ENCODE measurements around the gene SLC16A5.
A peak's percentile ranks its signal among the peaks of the same experiment; 100 is the strongest.

Gene SLC16A5

GRCh38 chr17:75098861-75099260 lies 11.1 kb downstream of the SLC16A5 start:
- Histone ChIP-seq H3K27ac (ENCODE audit: low read depth, low read length) (no peak overlapping the region), H2BK5ac (ENCODE audit: low read length) (no peak overlapping the region), H3K4ac (ENCODE audit: low read depth, low read length) (no peak overlapping the region), H4K5ac (ENCODE audit: low read length) (no peak overlapping the region), H4K8ac (ENCODE audit: low read depth, low read length) (no peak overlapping the region), H3K79me2 (ENCODE audit: control insufficient read depth, insufficient read depth, low read length) (no peaks in the 10 kb centered on the region), H3K36me3 (ENCODE audit: control insufficient read depth, insufficient read depth, low read length) (peaks cover 9% of the 10 kb centered on the region), H3K4me2 (ENCODE audit: low read length) (no peak overlapping the region), H3K4me3 (ENCODE audit: low read length) (no peak overlapping the region), H2BK120ac (ENCODE audit: low read depth, low read length) (no peak overlapping the region), H3K4me1 (ENCODE audit: control insufficient read depth, low read depth, low read length) (no peaks in the 10 kb centered on the region), H3K27me3 (ENCODE audit: insufficient read depth, low read length, poor library complexity) (no peaks in the 10 kb centered on the region), H2BK15ac (replicated peaks; ENCODE audit: low read depth) (no peak overlapping the region), H3K9ac (ENCODE audit: low read length) (no peak overlapping the region), H2AK5ac (ENCODE audit: low read length) (no peak overlapping the region), H3K23ac (ENCODE audit: low read length) (no peak overlapping the region), H3K79me1 (ENCODE audit: low read length) (no peaks in the 10 kb centered on the region), H3K56ac (ENCODE audit: low read length) (no peak overlapping the region), H3K18ac (ENCODE audit: low read length) (no peak overlapping the region)
- no CpG with 5 or more reads among the region's 7 CpGs for WGBS (ENCODE audit: extremely low coverage, insufficient coverage, low lambda C conversion rate)
- no peak for DNase-seq

DNA sequence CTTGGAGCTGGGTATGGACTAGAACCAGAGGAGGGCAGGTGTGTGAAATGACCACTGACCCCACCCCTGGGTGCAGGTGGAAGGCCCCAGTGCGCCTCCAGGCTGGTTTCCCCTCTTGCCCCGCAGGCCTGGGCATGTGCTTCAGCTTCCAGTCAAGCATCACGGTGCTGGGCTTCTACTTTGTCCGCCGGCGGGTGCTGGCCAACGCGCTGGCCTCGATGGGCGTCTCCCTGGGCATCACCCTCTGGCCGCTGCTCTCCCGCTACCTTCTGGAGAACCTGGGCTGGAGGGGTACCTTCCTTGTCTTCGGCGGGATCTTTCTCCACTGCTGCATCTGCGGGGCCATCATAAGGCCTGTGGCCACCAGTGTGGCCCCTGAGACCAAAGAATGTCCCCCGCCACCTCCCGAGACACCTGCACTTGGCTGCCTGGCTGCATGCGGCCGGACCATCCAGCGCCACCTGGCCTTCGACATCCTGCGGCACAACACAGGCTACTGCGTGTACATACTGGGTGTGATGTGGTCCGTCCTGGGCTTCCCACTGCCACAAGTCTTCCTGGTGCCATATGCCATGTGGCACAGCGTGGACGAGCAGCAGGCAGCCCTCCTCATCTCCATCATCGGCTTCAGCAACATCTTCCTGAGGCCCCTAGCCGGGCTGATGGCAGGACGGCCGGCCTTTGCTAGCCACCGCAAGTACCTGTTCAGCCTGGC lies 12.3 kb downstream of the SLC16A5 start:
- no peak overlapping the region for H3K56ac ChIP-seq (ENCODE audit: low read length)
- no peaks in the 10 kb centered on the region for H3K27me3 ChIP-seq (ENCODE audit: insufficient read depth, low read length, poor library complexity)
- peaks cover 2% of the 10 kb centered on the region for H3K4me1 ChIP-seq (ENCODE audit: control insufficient read depth, low read depth, low read length)
- no peaks in the 10 kb centered on the region for H3K79me2 ChIP-seq (ENCODE audit: control insufficient read depth, insufficient read depth, low read length)
- H2BK5ac ChIP-seq (ENCODE audit: low read length): no peak overlapping the region
- H3K36me3 ChIP-seq (ENCODE audit: control insufficient read depth, insufficient read depth, low read length): peaks cover 11% of the 10 kb centered on the region
- H3K4ac ChIP-seq (ENCODE audit: low read depth, low read length): no peak overlapping the region
- no peak overlapping the region for H3K23ac ChIP-seq (ENCODE audit: low read length)
- H4K5ac ChIP-seq (ENCODE audit: low read length): no peak overlapping the region
- H3K79me1 ChIP-seq (ENCODE audit: low read length): no peaks in the 10 kb centered on the region
- no peak overlapping the region for H2BK120ac ChIP-seq (ENCODE audit: low read depth, low read length)
- DNase-seq: no peak
- H3K27ac ChIP-seq (ENCODE audit: low read depth, low read length): no peak overlapping the region
- H2BK15ac ChIP-seq (replicated peaks; ENCODE audit: low read depth): no peak overlapping the region
- H3K4me3 ChIP-seq (ENCODE audit: low read length): no peak overlapping the region
- H2AK5ac ChIP-seq (ENCODE audit: low read length): no peak overlapping the region
- H4K8ac ChIP-seq (ENCODE audit: low read depth, low read length): no peak overlapping the region
- H3K4me2 ChIP-seq (ENCODE audit: low read length): no peak overlapping the region
- H3K9ac ChIP-seq (ENCODE audit: low read length): no peak overlapping the region
- WGBS (ENCODE audit: extremely low coverage, insufficient coverage, low lambda C conversion rate): no CpG with 5 or more reads among the region's 31 CpGs
- H3K18ac ChIP-seq (ENCODE audit: low read length): no peak overlapping the region

DNA sequence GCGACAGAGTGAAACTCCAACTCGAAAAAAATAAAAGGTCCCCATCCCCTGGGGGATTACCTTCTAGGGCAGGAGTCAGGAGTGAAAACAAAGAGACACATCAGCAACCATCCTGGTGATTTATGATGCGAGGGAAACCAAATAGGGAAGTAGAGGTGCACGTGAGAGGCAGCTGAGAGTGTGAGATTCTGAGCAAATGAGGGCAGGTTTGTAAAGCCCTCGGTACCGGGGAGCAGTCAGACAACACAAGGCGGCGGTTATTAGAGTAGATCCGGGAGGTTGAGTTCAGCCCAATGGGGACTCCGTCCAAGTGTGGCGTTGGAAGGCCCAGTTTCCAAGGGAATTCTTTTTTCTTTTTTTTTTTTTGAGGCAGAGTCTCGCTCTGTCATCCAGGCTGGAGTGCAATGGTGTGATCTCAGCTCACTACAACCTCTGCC lies 14.6 kb downstream of the SLC16A5 start:
- Histone ChIP-seq H2BK15ac (replicated peaks; ENCODE audit: low read depth) (no peak overlapping the region), H3K79me1 (ENCODE audit: low read length) (no peaks in the 10 kb centered on the region), H2BK120ac (ENCODE audit: low read depth, low read length) (no peak overlapping the region), H3K23ac (ENCODE audit: low read length) (no peak overlapping the region), H4K8ac (ENCODE audit: low read depth, low read length) (no peak overlapping the region), H3K18ac (ENCODE audit: low read length) (no peak overlapping the region), H3K4me2 (ENCODE audit: low read length) (no peak overlapping the region), H3K79me2 (ENCODE audit: control insufficient read depth, insufficient read depth, low read length) (no peaks in the 10 kb centered on the region), H3K56ac (ENCODE audit: low read length) (no peak overlapping the region), H3K9ac (ENCODE audit: low read length) (no peak overlapping the region), H2BK5ac (ENCODE audit: low read length) (no peak overlapping the region), H3K27ac (ENCODE audit: low read depth, low read length) (no peak overlapping the region), H3K4me3 (ENCODE audit: low read length) (no peak overlapping the region), H3K4ac (ENCODE audit: low read depth, low read length) (no peak overlapping the region), H3K4me1 (ENCODE audit: control insufficient read depth, low read depth, low read length) (peaks cover 4% of the 10 kb centered on the region), H3K36me3 (ENCODE audit: control insufficient read depth, insufficient read depth, low read length) (peaks cover 13% of the 10 kb centered on the region), H2AK5ac (ENCODE audit: low read length) (no peak overlapping the region), H3K27me3 (ENCODE audit: insufficient read depth, low read length, poor library complexity) (no peaks in the 10 kb centered on the region), H4K5ac (ENCODE audit: low read length) (no peak overlapping the region)
- DNase-seq: no peak
- WGBS (ENCODE audit: extremely low coverage, insufficient coverage, low lambda C conversion rate): no CpG with 5 or more reads among the region's 12 CpGs

DNA sequence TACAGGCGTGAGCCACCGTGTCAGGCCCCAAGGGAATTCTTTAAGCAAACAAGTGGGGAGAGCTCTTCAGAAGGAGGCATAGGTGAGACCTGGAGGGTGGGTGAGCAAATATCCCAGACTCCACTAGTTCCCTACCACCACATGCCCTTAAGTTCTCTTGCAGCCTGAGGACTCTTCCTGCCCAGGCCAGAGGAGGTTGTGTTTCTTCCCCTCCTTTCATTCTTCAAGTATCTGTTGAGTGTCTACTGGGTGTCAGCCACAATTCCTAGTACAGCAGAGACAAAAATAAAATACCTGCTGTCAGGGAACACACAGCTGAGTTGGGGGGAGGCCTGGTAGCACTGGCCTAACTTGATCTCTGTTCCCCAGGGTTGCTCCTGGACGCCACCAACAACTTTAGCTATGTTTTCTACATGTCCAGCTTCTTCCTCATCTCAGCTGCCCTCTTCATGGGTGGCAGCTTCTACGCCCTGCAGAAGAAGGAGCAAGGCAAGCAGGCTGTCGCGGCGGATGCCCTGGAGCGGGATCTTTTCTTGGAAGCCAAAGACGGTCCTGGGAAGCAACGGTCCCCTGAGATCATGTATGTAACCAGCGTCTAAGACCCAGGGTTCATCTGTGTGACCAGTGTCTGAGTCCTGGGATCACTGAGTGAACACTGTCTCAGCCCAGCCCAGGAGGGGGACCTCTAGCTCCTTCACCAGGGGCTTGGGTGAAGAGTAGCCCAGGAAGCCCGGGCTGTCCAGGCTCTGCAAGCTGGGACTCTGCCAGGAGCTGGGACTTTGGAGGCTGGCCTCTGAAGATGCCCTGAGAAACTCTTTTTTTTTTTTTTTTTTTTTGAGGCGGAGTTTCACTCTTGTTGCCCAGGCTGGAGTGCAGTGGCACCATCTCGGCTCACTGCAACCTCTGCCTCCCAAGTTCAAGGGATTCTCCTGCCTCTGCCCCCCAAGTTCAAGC lies 16.1 kb downstream of the SLC16A5 start:
- Histone ChIP-seq H3K4me3 (ENCODE audit: low read length) (no peak overlapping the region), H3K36me3 (ENCODE audit: control insufficient read depth, insufficient read depth, low read length) (peaks cover 12% of the 10 kb centered on the region), H3K18ac (ENCODE audit: low read length) (no peak overlapping the region), H4K8ac (ENCODE audit: low read depth, low read length) (no peak overlapping the region), H3K4me2 (ENCODE audit: low read length) (no peak overlapping the region), H3K27ac (ENCODE audit: low read depth, low read length) (no peak overlapping the region), H3K56ac (ENCODE audit: low read length) (peak overlapping the region; percentile 5), H3K79me1 (ENCODE audit: low read length) (no peaks in the 10 kb centered on the region), H3K4me1 (ENCODE audit: control insufficient read depth, low read depth, low read length) (peaks cover 4% of the 10 kb centered on the region), H2BK120ac (ENCODE audit: low read depth, low read length) (no peak overlapping the region), H4K5ac (ENCODE audit: low read length) (no peak overlapping the region), H2BK5ac (ENCODE audit: low read length) (no peak overlapping the region), H3K27me3 (ENCODE audit: insufficient read depth, low read length, poor library complexity) (no peaks in the 10 kb centered on the region), H2AK5ac (ENCODE audit: low read length) (no peak overlapping the region), H3K79me2 (ENCODE audit: control insufficient read depth, insufficient read depth, low read length) (no peaks in the 10 kb centered on the region), H3K23ac (ENCODE audit: low read length) (no peak overlapping the region), H3K9ac (ENCODE audit: low read length) (no peak overlapping the region), H3K4ac (ENCODE audit: low read depth, low read length) (no peak overlapping the region), H2BK15ac (replicated peaks; ENCODE audit: low read depth) (no peak overlapping the region)
- DNase-seq: no peak
- WGBS (ENCODE audit: extremely low coverage, insufficient coverage, low lambda C conversion rate): no CpG with 5 or more reads among the region's 14 CpGs

- H4K8ac ChIP-seq (ENCODE audit: low read depth, low read length): no peak overlapping the region
- no peaks in the 10 kb centered on the region for H3K79me2 ChIP-seq (ENCODE audit: control insufficient read depth, insufficient read depth, low read length)
- H2AK5ac ChIP-seq (ENCODE audit: low read length): no peak overlapping the region
- H3K23ac ChIP-seq (ENCODE audit: low read length): no peak overlapping the region
- no CpG with 5 or more reads among the region's 20 CpGs for WGBS (ENCODE audit: extremely low coverage, insufficient coverage, low lambda C conversion rate)
- DNase-seq: peak; percentile 94
- H3K4me2 ChIP-seq (ENCODE audit: low read length): no peak overlapping the region
- peak overlapping the region; percentile 17 for H2BK5ac ChIP-seq (ENCODE audit: low read length)
- H3K9ac ChIP-seq (ENCODE audit: low read length): no peak overlapping the region
- H3K18ac ChIP-seq (ENCODE audit: low read length): no peak overlapping the region
- H3K4me1 ChIP-seq (ENCODE audit: control insufficient read depth, low read depth, low read length): peaks cover 4% of the 10 kb centered on the region
- H2BK15ac ChIP-seq (replicated peaks; ENCODE audit: low read depth): no peak overlapping the region
- H3K27ac ChIP-seq (ENCODE audit: low read depth, low read length): peak overlapping the region; percentile 68
- no peak overlapping the region for H3K4me3 ChIP-seq (ENCODE audit: low read length)
- no peaks in the 10 kb centered on the region for H3K79me1 ChIP-seq (ENCODE audit: low read length)
- H4K5ac ChIP-seq (ENCODE audit: low read length): no peak overlapping the region
- no peak overlapping the region for H3K4ac ChIP-seq (ENCODE audit: low read depth, low read length)
- H3K56ac ChIP-seq (ENCODE audit: low read length): peak overlapping the region; percentile 81
- peaks cover 8% of the 10 kb centered on the region for H3K36me3 ChIP-seq (ENCODE audit: control insufficient read depth, insufficient read depth, low read length)
- no peak overlapping the region for H2BK120ac ChIP-seq (ENCODE audit: low read depth, low read length)
- no peaks in the 10 kb centered on the region for H3K27me3 ChIP-seq (ENCODE audit: insufficient read depth, low read length, poor library complexity)
These were observed 17.6 kb downstream of the SLC16A5 start for GRCh38 chr17:75105126-75106080.

Measured in mesendoderm (in vitro differentiated cells).